HG02759 (cell line): Measurements from ENCODE around the gene NXN.
"Not testable (repeated sequence)": the region's sequence is repeated elsewhere in the genome, so short reads cannot be mapped to it uniquely, and the experiment has no call there.

Experiments
- ATAC-seq: cut with Tn5 transposase; IDR thresholded peaks from one replicate; pipeline ENCODE4 v1.9.1; 2021; ENCODE audit warnings: mild to moderate bottlenecking, moderate library complexity; ENCODE audit not compliant: unreplicated experiment

The NXN gene

DNA sequence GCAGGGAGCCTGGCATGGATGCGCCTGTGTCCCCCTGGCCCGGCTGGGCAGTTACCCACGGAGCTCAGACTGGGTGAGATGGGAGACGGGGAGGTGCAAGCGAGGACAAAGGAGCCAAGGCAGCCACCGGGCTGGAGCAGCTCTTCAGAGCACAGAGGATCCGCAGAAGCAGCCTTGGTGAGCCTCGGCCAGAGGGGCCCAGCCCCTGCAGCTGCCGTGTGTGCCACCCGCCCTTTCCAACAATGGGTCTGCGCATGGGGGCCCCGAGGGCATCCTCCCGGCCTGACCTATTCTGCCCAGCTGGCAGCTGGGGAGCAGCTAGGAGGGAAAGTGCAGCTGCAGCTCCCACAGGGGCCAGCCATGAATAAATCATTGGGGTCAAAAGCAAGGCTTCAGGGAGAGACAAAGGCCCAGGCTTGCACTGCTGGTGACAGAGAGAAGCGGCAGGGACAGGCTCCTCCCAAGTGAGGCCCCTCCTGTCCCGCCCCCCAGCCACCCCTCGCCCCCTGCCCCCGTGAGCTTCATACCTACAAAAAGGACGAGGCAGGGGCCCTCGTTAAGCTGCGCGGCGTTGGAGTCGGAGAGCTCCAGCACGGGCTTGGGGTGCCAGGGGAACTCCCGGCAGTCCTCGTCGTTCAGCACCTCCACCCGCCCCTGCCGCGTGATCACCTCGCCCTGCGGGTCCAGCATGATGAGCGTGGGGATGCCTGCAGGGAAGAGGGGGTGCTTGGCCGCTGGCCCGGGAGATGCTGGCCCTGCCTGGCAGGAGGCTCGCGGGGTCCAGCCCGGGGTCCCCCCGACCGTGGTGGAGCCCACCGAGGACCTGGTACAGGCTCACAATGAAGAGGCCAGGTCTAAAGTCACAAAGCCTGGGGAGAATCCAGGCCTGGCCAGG, 174.8 kb downstream of the NXN start:
- no peak for ATAC-seq

DNA sequence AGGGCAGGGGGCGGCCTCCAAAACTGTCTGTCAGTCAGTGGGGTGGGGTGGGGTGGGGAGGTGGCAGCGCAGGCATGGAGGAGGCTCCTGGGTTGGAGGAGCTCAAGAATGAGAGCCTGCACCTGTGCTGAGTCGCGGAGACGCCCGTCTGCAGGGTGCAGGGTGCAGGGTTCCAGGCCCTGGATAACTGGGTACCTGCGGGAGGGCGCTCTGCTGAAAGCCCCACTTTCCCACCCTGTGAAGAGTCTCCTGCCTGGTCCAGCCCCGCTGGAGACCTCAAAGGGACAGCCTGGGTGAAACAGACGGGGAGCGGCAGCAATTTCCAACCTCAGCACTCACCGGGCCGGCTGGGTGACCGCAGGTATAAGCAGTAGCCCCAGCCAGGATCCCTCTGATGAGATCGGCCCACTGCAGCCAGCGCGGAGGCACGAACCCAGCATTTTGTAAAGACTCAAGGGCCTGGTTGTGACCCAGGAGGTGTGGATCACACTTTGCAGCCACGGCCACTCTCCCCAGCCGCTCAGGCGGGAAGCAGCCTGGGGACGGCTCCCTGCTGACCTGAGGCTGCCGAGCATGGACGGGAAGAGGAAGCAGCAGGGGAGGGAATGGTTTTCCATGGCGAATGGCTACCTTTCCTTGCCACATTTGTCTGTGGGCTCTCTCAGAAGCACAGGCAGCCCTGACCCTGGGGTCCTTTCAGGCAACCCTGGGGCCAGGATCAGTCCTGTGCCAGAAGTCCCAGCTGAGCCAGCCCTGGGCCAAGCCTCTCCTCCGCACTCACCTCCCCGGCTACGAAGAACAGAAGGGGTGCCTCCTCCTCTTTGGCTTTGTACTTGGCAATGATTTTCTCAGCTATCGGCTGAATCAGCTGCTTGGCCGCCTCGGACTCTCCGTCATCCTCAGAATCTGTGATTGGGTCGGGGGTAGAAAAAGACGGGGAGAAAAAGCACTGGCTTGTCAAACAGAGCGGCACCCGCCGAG, 176.4 kb downstream of the NXN start:
- no peak for ATAC-seq

DNA sequence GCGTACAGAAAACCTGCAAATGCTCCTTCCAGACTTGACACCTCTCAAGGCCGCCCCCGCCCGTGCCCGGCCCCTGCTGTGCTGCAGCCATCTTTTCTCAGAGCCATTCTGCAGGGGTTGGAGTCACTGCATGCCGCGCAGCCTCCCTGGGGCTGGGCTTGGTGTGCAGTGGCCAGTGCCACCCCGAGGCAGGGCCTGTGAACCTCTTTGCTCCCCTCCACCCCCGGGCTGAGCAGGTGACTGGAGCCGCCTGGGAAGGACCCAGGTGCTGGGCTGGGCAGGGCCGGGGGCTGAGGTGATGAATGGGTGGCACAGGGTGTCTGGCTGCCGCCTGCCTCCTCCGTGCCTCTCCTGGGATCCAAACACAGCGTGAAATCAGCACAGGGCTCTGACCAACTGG, 177.1 kb downstream of the NXN start:
- ATAC-seq, result no peak

DNA sequence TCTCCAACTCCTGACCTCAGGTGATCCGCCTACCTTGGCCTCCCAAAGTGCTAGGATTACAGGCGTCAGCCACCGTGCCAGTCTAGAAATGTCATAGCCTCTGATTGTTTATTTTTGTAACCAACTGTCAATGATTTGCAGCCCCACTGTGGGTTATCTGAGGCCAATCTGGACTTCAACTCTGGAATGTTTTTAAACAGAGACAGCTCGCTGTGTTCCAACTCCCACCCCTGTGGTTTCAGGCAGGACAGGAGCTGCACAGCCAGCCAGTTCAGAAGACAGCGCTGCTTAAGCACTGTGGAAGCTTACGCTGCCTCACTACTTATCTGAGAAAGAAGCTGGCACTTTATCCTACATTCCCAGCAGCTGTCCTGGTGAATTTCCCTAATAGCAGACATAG, 177.9 kb downstream of the NXN start:
- no peak for ATAC-seq

DNA sequence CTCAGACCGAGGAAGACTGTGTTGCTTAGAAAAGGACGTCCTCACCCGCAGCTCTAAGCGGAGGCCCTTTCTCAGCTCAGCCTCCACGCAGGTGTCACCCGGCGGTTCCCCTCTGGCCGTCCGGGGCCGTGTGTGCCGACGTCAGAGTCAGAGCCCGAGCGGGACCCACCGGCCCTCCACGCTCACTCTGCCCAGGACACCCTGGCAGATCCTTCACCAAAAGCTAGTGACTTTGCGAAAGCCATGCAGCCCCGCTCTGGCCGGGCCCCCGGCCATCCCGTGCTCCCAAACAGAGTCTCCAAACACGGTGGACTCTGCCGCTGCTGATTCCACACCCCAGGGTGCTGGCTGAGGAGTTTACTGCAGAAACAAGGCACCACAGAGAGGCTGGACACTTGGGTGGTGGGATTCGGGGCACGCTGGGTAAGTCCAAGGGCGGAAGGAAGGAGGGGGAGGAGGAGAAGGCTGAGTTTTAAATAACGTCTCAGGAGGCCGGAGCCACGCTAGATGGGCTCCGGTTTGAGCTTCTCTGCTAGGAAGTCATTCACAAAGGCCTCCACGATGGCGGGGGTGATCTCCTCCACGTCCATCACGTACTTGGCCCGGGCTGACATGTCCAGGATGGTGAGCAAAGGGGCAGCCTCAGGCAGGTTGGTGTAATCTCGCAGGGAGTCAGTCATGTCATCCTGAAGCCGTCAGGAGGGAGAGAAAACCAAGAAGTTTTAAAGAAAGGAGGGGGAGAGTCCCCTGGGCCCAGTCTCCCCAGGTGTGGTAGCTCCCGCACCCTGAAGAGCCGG, 178.9 kb downstream of the NXN start:
- ATAC-seq, result no peak

DNA sequence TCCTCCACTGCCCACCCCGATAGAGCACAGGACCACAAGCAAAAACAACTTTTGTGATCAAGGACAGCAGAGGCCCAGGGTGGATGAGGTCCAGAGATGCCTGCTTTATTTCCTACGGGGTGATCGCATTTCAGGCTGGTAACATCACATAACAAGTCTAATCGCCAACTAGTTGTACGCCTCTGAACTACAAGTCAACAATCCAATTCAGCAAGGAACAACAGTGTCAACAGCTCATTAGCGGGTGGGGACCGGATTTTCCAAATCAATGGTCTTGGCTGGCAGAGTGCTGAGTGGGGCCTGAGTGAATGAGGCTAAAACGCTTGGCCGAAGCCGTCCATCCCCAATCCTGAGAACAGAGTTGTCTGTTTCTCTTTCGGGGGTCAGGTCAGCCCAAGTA, 180.3 kb downstream of the NXN start:
- no peak for ATAC-seq

DNA sequence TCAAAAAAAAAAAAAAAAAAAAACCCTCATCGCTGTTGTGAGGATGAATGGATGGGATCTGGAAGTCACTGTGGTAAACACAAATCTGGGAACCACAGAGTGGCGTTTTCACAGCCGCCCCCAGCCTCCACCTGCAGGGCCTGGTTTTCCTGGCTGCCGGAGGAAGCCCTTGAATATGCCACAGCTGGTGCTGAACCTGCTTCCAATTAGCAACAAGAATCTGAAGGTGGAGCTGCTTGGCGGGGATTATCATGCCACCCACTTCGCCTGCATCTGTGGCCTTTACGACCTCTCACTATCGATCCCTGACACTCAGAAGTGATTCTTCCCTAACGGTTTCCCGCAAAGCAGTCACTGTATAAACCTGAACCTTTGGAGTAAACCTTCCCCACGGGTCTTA, 181.3 kb downstream of the NXN start:
- ATAC-seq, result no peak

DNA sequence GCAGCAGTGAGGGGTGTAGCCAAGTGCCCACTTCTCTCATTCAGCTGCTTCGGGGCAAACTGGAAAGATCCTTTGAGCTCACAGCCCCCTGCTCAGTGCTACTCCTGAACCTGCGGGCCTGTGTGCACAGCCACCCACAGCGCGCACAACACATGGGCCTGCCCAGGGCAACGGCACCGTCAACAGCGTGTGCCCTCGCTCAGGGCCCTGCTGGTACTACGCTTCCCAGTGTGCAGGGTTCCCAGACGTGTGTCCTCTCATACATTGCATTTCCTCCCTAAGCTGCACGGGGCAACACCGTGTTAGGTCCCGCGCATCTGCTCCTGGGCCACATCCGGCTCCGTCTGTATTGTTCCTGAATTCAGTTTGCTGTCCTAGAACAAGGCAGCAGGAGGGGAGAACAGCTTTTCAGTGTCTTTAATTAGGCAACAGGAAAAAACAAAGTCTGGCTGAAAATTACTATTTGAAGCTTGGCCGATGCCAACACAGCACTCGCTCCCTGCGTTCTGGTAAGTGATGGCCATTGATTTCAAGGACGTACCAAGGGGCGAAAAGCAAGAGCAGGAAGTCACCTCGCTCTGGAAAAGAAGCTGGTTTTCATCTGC, 182.2 kb downstream of the NXN start:
- no peak for ATAC-seq

DNA sequence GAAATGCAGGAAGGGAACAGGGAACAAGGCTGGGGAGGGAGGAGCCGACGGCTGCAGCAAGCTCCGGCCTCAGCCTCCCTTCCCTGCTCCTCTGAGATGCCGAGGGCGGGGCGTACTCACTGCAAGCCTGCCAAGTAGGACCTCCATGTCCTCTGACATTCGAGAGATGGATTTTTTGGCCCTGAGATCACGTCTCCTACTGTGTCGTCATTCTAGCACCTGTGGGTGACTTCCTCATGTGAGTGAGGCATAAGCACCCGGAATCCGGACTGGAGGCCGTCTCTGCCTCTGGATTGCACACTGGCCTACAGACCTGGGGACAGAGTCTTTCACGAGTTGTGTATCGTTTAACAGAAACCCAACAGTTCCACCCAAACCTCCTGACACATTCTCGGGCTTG, 183.0 kb downstream of the NXN start:
- no peak for ATAC-seq

DNA sequence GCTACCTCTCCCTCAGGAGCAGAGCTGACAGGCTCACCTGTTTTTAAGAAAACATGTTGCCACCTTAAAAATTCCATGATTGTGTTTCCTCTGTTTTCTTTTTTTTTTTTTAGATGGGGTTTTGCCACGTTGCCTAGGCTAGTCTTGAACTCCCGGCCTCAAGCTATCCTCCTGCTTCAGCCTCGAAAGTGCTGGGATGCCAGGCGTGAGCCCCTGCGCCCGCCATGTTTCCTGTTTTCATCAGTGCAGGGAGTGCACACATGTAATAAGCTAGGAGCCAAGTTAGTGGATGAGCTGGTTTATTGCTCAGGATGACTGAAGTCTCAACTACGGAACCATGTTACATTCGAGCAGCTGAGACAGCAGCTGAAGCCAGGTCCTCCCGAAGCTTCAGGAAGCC, 183.9 kb downstream of the NXN start:
- ATAC-seq, result no peak

DNA sequence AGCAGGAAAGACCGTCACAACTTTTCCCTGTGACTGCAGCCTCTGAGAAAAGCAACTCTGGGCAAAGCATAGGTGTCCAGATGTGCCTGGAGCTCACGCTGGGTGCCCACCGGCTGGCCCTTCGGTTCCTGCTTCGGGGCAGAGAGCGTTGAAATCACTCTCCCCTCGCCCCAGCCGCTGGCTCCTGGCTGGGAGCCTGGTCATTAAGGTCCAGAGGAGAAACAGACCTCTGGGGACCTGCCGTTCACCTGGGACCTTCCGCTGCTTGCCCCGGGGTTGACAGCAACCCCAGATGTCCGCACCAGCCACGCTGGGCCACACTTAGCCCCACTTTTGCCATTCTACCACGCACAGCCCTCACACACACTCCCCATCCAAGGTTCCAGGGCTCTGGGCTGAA, 184.3 kb downstream of the NXN start:
- ATAC-seq, result no peak

DNA sequence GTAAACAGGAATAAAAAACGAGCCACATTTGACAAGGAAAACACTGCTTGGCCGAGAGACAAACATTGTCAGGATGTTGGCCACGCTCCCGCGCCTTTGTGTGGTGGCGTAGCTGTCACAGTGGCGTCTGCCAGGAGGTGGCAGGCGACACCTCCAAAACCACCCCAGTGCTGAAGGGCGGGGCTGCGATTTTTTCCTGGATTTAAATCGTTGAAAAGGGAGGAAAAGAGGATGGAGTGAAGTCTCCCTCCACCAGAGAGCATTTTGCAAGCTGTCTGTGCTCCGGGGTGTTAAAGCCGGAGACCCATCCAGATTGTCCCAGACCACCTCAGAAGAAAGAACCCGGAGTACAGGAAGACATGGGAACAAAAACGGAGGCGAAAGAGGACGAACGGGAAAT, 184.7 kb downstream of the NXN start:
- no peak for ATAC-seq

DNA sequence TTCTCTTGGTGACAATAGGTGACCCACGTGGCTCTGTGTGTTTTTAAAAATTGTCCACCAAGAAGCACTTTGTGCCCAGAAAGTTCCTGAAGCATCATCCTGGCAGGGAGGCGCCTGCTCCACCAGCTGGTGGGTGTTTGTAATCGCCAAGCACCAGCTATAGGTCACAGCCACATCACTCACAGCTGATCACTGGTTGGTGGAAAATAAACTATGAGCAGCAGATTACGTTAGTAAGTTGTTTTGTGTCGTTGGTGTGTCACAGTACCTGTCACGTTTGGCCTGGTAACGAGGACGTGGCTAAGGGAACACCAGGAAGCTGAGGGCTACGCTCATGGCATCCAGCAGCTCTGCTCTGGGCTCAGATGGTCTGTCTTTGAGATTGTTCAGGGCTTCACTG, 187.3 kb downstream of the NXN start:
- ATAC-seq, result no peak

DNA sequence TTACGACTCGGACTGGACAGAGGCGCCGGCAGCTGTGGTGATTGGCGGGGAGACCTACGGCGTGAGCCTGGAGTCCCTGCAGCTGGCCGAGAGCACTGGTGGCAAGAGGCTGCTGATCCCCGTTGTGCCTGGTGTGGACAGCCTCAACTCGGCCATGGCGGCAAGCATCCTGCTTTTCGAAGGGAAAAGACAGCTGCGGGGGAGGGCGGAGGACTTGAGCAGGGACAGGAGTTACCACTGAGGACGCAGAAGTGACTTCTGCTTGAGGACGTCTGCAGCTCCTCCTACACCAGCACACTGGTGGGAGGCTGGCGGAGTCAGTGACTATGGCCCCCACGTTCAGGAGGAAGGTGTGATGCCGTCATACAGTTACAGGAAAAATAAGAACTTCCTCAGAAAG, 187.7 kb downstream of the NXN start:
- no peak for ATAC-seq

DNA sequence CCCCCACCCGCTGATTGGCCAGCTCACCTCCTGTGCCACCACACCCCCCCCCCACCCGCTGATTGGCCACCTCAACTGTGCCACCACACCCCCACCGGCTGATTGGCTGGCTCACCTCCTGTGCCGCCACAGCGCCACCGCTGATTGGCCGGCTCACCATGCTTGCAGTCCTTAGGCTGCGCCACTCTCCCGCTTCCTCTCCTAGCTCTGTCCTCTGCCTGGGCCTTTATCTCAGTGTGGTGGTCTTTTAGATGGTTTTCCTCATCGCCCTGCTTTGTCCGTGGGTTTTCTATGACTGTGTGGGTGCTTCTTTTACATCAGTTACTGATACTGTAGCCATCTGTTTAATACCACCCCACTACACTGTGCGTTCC, 188.7 kb downstream of the NXN start:
- ATAC-seq, result not testable (repeated sequence)

DNA sequence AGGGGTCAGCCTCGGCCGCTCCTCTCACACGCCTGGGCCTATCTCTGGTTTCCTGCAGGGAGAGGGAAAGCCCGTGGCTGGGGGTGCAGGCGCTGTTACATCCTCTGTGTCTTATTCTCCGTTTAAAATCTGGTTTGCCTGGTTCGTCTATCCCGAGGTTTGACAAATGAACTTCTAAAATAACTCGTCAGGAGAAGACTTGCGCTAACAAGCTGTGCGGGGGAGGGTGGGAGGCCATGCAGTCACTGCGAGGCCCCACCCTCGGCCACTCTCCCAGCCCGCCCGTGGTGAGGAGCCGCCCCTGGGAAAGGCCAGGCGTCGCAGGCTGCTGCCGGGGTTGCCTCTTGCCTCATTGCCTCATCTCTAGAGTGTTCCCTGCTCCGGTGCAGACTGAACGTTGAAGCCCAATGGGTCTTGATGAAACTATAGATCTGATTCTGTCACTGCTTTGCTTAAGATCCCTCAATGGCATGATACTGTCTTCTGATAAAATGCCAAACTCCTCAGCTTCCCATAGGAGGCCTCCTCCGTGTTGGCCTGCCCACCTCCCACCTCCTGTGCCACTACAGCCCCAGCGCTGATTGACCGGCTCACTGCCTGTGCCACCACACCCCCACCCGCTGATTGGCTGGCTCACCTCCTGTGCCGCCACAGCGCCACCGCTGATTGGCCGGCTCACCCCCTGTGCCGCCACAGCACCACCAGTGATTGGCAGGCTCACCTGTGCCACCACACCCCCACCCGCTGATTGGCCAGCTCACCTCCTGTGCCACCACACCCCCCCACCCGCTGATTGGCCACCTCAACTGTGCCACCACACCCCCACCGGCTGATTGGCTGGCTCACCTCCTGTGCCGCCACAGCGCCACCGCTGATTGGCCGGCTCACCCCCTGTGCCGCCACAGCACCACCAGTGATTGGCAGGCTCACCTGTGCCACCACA, 189.4 kb downstream of the NXN start:
- ATAC-seq, result not testable (repeated sequence)

DNA sequence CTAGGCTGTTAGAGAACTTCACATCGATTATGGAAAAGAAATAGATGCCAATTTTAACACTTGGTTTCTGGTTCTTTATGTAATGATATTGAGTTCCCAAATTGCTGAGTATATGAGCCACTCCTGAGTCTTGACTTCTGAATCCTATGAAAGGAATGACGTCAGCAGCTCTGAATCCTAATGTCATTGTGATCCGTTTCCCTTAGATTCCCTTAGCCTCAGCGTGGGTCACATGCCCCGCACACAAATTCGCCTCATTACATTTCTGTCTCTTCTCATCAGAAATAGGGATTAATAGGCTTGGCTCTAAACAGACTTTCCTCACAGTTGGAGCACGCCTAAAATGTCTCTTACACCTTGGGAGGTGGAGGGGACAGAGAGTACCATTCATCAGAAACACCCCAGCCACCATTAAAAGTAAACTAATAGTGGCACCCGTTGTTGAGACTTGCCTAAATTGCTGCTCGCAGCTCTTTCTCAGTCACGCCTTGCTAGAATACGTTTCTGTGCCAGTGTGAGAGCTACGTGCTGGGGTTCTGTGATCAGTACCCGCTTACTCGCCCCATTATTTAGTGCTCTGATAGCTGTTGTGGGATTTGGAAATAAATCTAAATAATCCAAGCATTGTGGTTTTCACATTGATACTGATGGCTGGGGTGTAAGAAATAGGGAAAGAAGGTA, 190.3 kb downstream of the NXN start:
- ATAC-seq, result no peak

DNA sequence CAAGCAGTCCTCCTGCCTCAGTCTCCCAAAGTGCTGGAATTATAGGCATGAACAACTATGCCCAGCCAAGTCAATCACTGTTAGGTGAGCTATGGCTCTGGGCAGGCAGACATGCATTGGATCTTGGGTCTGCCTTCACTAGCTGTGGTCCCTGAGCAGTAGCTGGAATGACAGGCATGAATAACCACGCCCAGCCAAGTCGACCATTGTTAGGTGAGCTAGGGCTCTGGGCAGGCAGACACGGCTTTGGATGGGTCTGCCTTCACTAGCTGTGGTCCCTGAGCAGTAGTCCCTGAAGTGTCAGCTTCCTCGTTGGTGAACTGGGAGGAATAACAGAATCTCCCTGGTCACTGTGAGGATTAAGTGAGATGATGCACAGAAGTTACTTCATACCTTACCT, 191.0 kb downstream of the NXN start:
- no peak for ATAC-seq

DNA sequence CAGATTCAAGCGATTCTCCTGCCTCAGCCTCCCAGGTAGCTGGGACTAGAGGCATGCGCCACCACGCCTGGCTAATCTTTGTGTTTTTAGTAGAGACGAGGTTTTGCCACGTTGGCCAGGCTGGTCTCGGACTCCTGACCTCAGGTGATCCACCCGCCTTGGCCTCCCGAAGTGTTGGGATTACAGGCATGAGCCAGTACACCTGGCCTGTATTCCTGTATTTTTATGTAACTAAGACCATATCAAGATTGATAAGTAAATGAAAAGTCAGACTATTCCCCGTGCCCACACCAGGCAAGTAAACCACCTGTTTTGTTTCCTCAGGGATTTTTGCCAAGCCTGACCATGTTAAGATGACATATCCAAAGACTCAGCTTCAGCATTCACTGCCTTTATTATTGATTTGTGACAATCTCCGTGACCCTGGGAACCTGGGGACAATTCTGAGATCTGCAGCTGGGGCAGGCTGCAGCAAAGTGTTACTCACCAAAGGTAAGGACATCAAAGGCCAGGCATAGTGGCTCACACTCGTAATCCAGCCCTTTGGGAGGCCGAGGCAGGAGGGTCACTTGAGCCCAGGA, 191.8 kb downstream of the NXN start:
- no peak for ATAC-seq
